GM12878 (cell line): ENCODE results near the gene GRN. TPM values are rescaled to one million over a fixed set of nuclear protein-coding genes. Genes with fewer than 3 reads are reported as not detected.
A peak's percentile ranks its signal among the peaks of the same experiment; 100 is the strongest.

ENCODE experiments used
- ATAC-seq: fragments of 200-7000 bp; cut with Tn5 transposase; 3 replicates; pipeline ENCODE4 v1.9.1; 2020; ENCODE audit warnings: mild to moderate bottlenecking, moderate library complexity
- BruUV-seq: library from RNA; stranded (reverse); fragments of 400-500 nt; replicated peaks from 2 replicates; lab custom pipeline; 2021; lab: Mats Ljungman, UMichigan
- CTCF ChIA-PET: fragments of 300-600 bp; sonication (Branson Sonifier 250); formaldehyde crosslinking; extraction: SDS; loops from one replicate; lab custom pipeline; 2021; ENCODE audit warnings: inconsistent platforms; lab: Yijun Ruan, JAX
- POLR2A ChIA-PET: fragments of 350-600 bp; formaldehyde crosslinking; extraction: SDS; loops from one replicate; lab custom pipeline; 2021; ENCODE audit warnings: inconsistent platforms; lab: Charles Lee
- RAD21 ChIA-PET: fragments of 300-600 bp; sonication (Branson Sonifier 250); formaldehyde crosslinking; loops from one replicate; lab custom pipeline; 2023; ENCODE audit warnings: antibody characterized with exemption; ENCODE audit not compliant: unreplicated experiment; lab: Charles Lee
- SMC1A ChIA-PET: fragments of 300-600 bp; sonication (Branson Sonifier 250); formaldehyde crosslinking; loops from one replicate; lab custom pipeline; 2023; ENCODE audit not compliant: unreplicated experiment, uncharacterized antibody; lab: Charles Lee
- DNase-seq: peaks from one replicate; pipeline ENCODE4 v3.0.0-alpha.2; 2011; ENCODE audit warnings: low read depth, low spot score
- FAIRE-seq: peaks from 3 replicates; lab custom pipeline; 2011; peaks lifted over from hg19 to GRCh38; lab: Jason Lieb, UNC
- H2AFZ ChIP-seq: 2 replicates; pipeline ENCODE4 v1.6.0; 2011; ENCODE audit warnings: low read depth, low read length, control low read depth; ENCODE audit not compliant: control insufficient read depth
- H3K27ac ChIP-seq: 2 replicates; pipeline ENCODE4 v1.5.1; 2011; ENCODE audit warnings: control low read depth; ENCODE audit not compliant: control insufficient read depth, insufficient read depth
- H3K27me3 ChIP-seq, 2 experiments: replicated peaks in 1 of 2; 2 replicates each; pipeline versions ENCODE4 v1.6.0 to v1.6.1; 2011; ENCODE audit warnings: low read length in 1 of 2; ENCODE audit not compliant: control insufficient read depth in 2 of 2, insufficient read depth in 2 of 2
- H3K36me3 ChIP-seq, 2 experiments: 2 replicates each; pipeline ENCODE4 v1.5.1; 2011; ENCODE audit warnings: low read length in 1 of 2; ENCODE audit not compliant: control insufficient read depth in 2 of 2, insufficient read depth in 2 of 2
- H3K4me1 ChIP-seq: 2 replicates; pipeline ENCODE4 v1.6.1; 2011; ENCODE audit warnings: mild to moderate bottlenecking, low read length, moderate library complexity, mixed read lengths; ENCODE audit not compliant: control insufficient read depth, insufficient read depth
- H3K4me2 ChIP-seq: 2 replicates; pipeline ENCODE4 v1.6.0; 2011; ENCODE audit warnings: control low read depth; ENCODE audit not compliant: control insufficient read depth, insufficient read depth
- H3K4me3 ChIP-seq: fragments of 200-600 bp; sonication (generic); 2 replicates; pipeline ENCODE4 v1.5.1; 2016
- H3K79me2 ChIP-seq: 2 replicates; pipeline ENCODE4 v1.6.0; 2011; ENCODE audit warnings: low read length; ENCODE audit not compliant: control insufficient read depth, insufficient read depth
- H3K9ac ChIP-seq: 2 replicates; pipeline ENCODE4 v1.8.0; 2011; ENCODE audit warnings: low read length, control low read depth, mixed read lengths; ENCODE audit not compliant: control insufficient read depth, insufficient read depth
- H3K9me3 ChIP-seq: replicated peaks from 3 replicates; pipeline ENCODE4 v1.5.1; 2011; ENCODE audit warnings: mild to moderate bottlenecking, low read length; ENCODE audit not compliant: control insufficient read depth, insufficient read depth
- H4K20me1 ChIP-seq: 2 replicates; pipeline ENCODE4 v1.6.0; 2011; ENCODE audit not compliant: control insufficient read depth, insufficient read depth
- CBX3 ChIP-seq: fragments of 200-600 bp; sonication (generic); IDR thresholded peaks from 2 replicates; pipeline ENCODE4 v1.6.1; 2016; ENCODE audit warnings: low read depth, borderline replicate concordance
- CREB1 ChIP-seq: IDR thresholded peaks from 2 replicates; pipeline ENCODE4 v1.6.1; 2012; ENCODE audit warnings: low read depth, mild to moderate bottlenecking, inconsistent platforms
- EGR1 ChIP-seq, 2 experiments: IDR thresholded peaks; 1 replicate in 1 of 2; 2 replicates in 1 of 2; pipeline ENCODE4 v1.6.1; 2011 to 2012; ENCODE audit warnings: low read depth in 2 of 2, low read length in 2 of 2, borderline replicate concordance in 1 of 2, mild to moderate bottlenecking in 1 of 2, moderate library complexity in 1 of 2
- PAX5 ChIP-seq: IDR thresholded peaks from 2 replicates; pipeline ENCODE4 v1.6.1; 2011; ENCODE audit warnings: low read depth, low read length, borderline replicate concordance
- POLR2A ChIP-seq: IDR thresholded peaks from 2 replicates; pipeline ENCODE4 v1.6.1; 2011; ENCODE audit warnings: low read depth, mild to moderate bottlenecking, low read length
- RCOR1 ChIP-seq: conservative IDR thresholded peaks from 2 replicates; pipeline ENCODE4 v1.6.1; 2012; ENCODE audit warnings: low read depth, low read length, improper control_type of control experiment
- SMC3 ChIP-seq: IDR thresholded peaks from 2 replicates; pipeline ENCODE4 v1.6.1; 2011; ENCODE audit warnings: low read length, improper control_type of control experiment, borderline replicate concordance
- TCF7 ChIP-seq: IDR thresholded peaks from 2 replicates; pipeline ENCODE4 v1.6.1; 2014; ENCODE audit warnings: antibody characterized with exemption, borderline replicate concordance
- WGBS: methylation state at CpG from one replicate; pipeline ENCODE4 v1.1.6; 2016; ENCODE audit warnings: low lambda C conversion rate; ENCODE audit not compliant: insufficient replicate concordance, insufficient coverage; ENCODE audit errors: missing lambda C conversion rate; 5-methylcytosine and 5-hydroxymethylcytosine counted together
- in situ Hi-C: fragments of 300-500 bp; cut with MboI; formaldehyde crosslinking; loops from 9 replicates; pipeline ENCODE4 v1.14.3; 2018; ENCODE audit warnings: mixed read lengths
- intact Hi-C: fragments of 100-400 bp; cut with micrococcal nuclease; formaldehyde crosslinking; loops from one replicate; pipeline ENCODE4 v1.14.2; 2022; ENCODE audit not compliant: unreplicated experiment
- polyA plus RNA-seq, 11 experiments: library from polyadenylated mRNA; depleted of rRNA in 4 of 11; unstranded in 6 of 11; stranded (reverse) in 5 of 11; fragments of >200 nt; fragmentation: Nextera tagmentation in 4 of 11; fragmentation: Illumina TruSeq in 1 of 11; extraction: Ambion mirVana in 4 of 11; extraction: Trizol in 1 of 11; gene quantifications; 1 replicate in 1 of 11; 2 replicates in 10 of 11; pipeline versions ENCODE4 v1.2.1 to v1.2.3, GENCODE V29; 2011 to 2016; ENCODE audit warnings: inconsistent platforms in 2 of 11, missing spikeins in 2 of 11, low read depth in 1 of 11
- total RNA-seq, 4 experiments: library from RNA; depleted of rRNA in 3 of 4; stranded (reverse); fragments of >200 nt in 3 of 4; fragmentation: Illumina TruSeq in 1 of 4; extraction: Trizol in 1 of 4; gene quantifications; 2 replicates each; pipeline versions ENCODE4 v1.2.1 to v1.2.3, GENCODE V29; 2013 to 2021
- TF ChIP-seq, protein P1 (sequence below), 3 experiments: IDR thresholded peaks in 2 of 3; conservative IDR thresholded peaks in 1 of 3; 2 replicates each; pipeline ENCODE4 v1.5.1; 2011; ENCODE audit warnings: low read depth in 3 of 3, low read length in 3 of 3, mild to moderate bottlenecking in 3 of 3, control low read depth in 2 of 3, moderate library complexity in 2 of 3, inconsistent platforms in 1 of 3, mixed read lengths in 1 of 3; ENCODE audit not compliant: control insufficient read depth in 2 of 3, insufficient read depth in 1 of 3; ENCODE audit errors: extremely low read depth in 1 of 3

GRN gene
- total and polyA plus RNA-seq, 10 of the 15 experiments (the other 5 are each of a cell fraction or from before 2014, with no cell fraction given) = 22.3 to 389 (median 139) TPM

DNA sequence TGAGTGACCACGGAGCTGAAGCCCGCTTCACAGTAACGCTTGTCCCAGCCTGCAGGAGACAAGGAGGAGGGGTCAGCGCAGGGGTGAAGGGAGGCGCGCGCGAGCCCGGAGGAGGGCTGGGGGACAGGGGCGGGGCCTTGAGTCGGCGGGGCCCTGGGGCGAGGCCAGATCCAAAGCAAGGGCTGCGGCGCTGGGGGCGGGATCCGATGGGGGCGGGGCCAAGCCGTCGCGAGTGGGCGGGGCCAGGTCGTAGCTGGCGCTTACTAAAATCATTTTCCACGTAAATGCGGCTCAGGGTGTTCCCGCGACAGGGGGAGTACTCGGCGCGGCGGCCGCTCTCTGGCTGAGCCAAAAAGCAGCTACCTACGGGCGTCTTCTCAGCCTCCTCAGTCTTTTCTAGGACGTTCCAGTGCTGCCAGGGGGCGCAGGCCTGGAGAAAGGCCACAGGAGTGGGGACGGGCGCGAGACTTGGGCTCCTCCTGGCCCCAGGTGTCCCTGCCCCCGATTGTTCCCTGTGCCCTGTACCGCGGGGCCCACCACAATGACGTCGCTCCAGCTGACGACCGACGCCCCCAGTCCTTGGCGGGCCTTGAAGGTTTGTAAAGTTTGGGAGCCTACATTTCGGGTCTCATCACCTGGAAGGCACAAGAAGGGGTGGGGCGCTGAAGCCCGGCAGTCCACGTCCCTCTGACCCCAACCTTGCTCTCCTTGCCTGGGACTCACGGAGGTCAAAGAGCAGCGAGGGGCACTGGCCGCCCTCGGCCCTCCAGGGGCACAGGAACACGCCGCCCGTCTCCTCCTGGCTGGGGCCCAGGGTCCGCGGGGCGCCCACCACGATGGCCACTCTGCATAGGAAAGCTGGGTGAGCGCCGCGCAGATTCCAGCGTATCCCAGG, 40.4 kb downstream of the GRN start:
- Histone ChIP-seq H2AFZ (peak overlapping the region; percentile 84), H3K79me2 (no peaks in the 10 kb centered on the region), H3K9ac (peak overlapping the region; percentile 46; the same call in 1 of the 2 replicates), H3K9me3 (no peaks in the 10 kb centered on the region), H3K4me3 (peak overlapping the region; percentile 75), H3K4me1 (peaks cover 3% of the 10 kb centered on the region; the same call in 1 of the 2 replicates), H3K4me2 (peak overlapping the region; percentile 86), H4K20me1 (no peaks in the 10 kb centered on the region), H3K36me3 (no peaks in the 10 kb centered on the region), H3K27ac (no peak overlapping the region), H3K27me3 (no peaks in the 10 kb centered on the region; a peak in 2 of 4 replicates)
- POLR2A ChIA-PET = no interaction called here
- DNase-seq = no peak
- CTCF ChIA-PET = interaction anchor here (1.0 kb wide), 1 partner anchor 138 kb away, joined by 4 read pairs; no protein-coding TSS in a partner anchor
- intact Hi-C loops = no loop called here
- in situ Hi-C loops = no loop called here
- WGBS = 21% methylated on average over 45 of the region's 68 CpGs
- FAIRE-seq = no peak
- peak; percentile 91 for ATAC-seq
- SMC1A ChIA-PET = no interaction called here
- RAD21 ChIA-PET = interaction anchor here (1.0 kb wide), 1 partner anchor 138 kb away, joined by 3 read pairs; no protein-coding TSS in a partner anchor
- BruUV-seq = no TSS peak
- no peak for TF ChIP-seq CBX3
- 0 out of 3 replicates have a peak, but pooled peaks of 1 of the 2 experiments have one; percentile 16 for TF ChIP-seq EGR1 (IDR thresholded peaks at IDR 0.05; ENCODE audit: borderline replicate concordance in 1 of 2, low read depth in 2 of 2, low read length in 2 of 2)
- TF ChIP-seq SMC3 = peak; percentile 9; the same call in 1 of the 2 replicates
- no peak for TF ChIP-seq TCF7
- TF ChIP-seq, protein P1, sequence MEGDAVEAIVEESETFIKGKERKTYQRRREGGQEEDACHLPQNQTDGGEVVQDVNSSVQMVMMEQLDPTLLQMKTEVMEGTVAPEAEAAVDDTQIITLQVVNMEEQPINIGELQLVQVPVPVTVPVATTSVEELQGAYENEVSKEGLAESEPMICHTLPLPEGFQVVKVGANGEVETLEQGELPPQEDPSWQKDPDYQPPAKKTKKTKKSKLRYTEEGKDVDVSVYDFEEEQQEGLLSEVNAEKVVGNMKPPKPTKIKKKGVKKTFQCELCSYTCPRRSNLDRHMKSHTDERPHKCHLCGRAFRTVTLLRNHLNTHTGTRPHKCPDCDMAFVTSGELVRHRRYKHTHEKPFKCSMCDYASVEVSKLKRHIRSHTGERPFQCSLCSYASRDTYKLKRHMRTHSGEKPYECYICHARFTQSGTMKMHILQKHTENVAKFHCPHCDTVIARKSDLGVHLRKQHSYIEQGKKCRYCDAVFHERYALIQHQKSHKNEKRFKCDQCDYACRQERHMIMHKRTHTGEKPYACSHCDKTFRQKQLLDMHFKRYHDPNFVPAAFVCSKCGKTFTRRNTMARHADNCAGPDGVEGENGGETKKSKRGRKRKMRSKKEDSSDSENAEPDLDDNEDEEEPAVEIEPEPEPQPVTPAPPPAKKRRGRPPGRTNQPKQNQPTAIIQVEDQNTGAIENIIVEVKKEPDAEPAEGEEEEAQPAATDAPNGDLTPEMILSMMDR (IDR thresholded peaks at IDR 0.05 in 2 of 3, conservative IDR thresholded peaks at IDR 0.05 in 1 of 3; ENCODE audit: control insufficient read depth in 2 of 3, extremely low read depth in 1 of 3, insufficient read depth in 1 of 3, low read depth in 3 of 3, low read length in 3 of 3) = 0 out of 6 replicates have a peak, but pooled peaks of 1 of the 3 experiments have one; percentile 8
- TF ChIP-seq CREB1 = 0 out of 2 replicates have a peak, but pooled peaks have one; percentile 17
- peak; percentile 37; the same call in 1 of the 2 replicates for TF ChIP-seq POLR2A
- TF ChIP-seq RCOR1 = no peak
- peak; percentile 17; the same call in 1 of the 2 replicates for TF ChIP-seq PAX5
